ENCODE results near the gene IDH3G.

The IDH3G gene

DNA sequence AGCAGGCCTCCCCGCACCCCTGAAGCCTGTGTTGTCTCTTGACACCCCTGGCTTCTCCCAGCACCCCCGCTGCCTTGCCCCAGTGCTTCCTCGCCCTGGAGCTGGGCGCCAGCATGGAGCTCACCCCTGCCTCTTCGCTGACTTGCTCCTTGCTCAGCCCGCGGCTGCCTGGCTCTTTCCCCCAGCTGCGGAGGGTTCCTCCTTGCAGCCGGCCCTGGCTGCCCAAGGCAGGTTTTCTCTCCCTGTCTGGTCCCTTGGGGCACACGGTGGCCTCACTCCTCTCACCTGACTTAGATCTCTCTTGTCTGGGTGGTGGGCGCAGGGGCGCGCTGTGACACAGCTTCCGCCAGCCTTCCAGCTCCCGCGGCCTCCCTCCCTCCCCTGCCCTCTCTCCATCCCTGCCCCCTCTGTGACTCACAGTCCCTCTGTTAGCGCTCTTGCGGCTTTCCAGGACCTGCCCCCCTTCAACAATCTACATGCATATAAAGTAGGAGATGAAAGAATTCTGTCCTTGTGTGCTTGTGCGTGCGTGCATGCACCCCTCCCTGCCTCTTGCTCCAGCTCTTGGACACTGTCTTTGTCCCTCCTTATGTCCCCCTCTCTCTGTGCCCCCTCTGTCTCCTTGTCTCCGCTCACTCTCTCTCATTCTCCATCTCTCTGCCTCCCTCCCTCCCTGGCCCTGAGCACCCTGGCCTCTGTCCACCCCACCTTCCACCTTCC lies 27.9 kb downstream of the IDH3G start:
- no peak overlapping the region for H3K4me2 ChIP-seq (ENCODE audit: low read length)
- no peak overlapping the region for H2AFZ ChIP-seq
- H3K27me3 ChIP-seq (ENCODE audit: control insufficient read depth, insufficient read depth, low read length), result no peaks in the 10 kb centered on the region
- no peaks in the 10 kb centered on the region for H3K9me3 ChIP-seq (ENCODE audit: control insufficient read depth, low read length)
- no peak overlapping the region for H3K4me3 ChIP-seq (ENCODE audit: low read depth, low read length)
- no peak overlapping the region for H3K27ac ChIP-seq
- H3K4me1 ChIP-seq, result no peaks in the 10 kb centered on the region
- H3K9ac ChIP-seq, result no peak overlapping the region
- TF ChIP-seq, protein P1, sequence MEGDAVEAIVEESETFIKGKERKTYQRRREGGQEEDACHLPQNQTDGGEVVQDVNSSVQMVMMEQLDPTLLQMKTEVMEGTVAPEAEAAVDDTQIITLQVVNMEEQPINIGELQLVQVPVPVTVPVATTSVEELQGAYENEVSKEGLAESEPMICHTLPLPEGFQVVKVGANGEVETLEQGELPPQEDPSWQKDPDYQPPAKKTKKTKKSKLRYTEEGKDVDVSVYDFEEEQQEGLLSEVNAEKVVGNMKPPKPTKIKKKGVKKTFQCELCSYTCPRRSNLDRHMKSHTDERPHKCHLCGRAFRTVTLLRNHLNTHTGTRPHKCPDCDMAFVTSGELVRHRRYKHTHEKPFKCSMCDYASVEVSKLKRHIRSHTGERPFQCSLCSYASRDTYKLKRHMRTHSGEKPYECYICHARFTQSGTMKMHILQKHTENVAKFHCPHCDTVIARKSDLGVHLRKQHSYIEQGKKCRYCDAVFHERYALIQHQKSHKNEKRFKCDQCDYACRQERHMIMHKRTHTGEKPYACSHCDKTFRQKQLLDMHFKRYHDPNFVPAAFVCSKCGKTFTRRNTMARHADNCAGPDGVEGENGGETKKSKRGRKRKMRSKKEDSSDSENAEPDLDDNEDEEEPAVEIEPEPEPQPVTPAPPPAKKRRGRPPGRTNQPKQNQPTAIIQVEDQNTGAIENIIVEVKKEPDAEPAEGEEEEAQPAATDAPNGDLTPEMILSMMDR (IDR thresholded peaks at IDR 0.05), result no peak
- H3K36me3 ChIP-seq (ENCODE audit: control insufficient read depth, insufficient read depth, low read length), result no peaks in the 10 kb centered on the region
- no peaks in the 10 kb centered on the region for H3K79me2 ChIP-seq

- Histone ChIP-seq H3K36me3 (ENCODE audit: control insufficient read depth, insufficient read depth, low read length) (no peaks in the 10 kb centered on the region), H3K9me3 (ENCODE audit: control insufficient read depth, low read length) (no peaks in the 10 kb centered on the region), H2AFZ (no peak overlapping the region), H3K4me3 (ENCODE audit: low read depth, low read length) (no peak overlapping the region), H3K27ac (no peak overlapping the region), H3K79me2 (no peaks in the 10 kb centered on the region), H3K9ac (no peak overlapping the region), H3K4me2 (ENCODE audit: low read length) (no peak overlapping the region), H3K27me3 (ENCODE audit: control insufficient read depth, insufficient read depth, low read length) (no peaks in the 10 kb centered on the region), H3K4me1 (no peaks in the 10 kb centered on the region)
- TF ChIP-seq, protein P1 (IDR thresholded peaks at IDR 0.05), result no peak
These were observed 28.8 kb downstream of the IDH3G start for GRCh38 chrX:153765138-153766079.

GRCh38 chrX:153764786-153765137 lies 29.4 kb downstream of the IDH3G start:
- Histone ChIP-seq H3K27me3 (ENCODE audit: control insufficient read depth, insufficient read depth, low read length) (no peaks in the 10 kb centered on the region), H3K9ac (no peak overlapping the region), H3K4me3 (ENCODE audit: low read depth, low read length) (no peak overlapping the region), H3K79me2 (no peaks in the 10 kb centered on the region), H3K9me3 (ENCODE audit: control insufficient read depth, low read length) (no peaks in the 10 kb centered on the region), H3K4me1 (no peaks in the 10 kb centered on the region), H3K36me3 (ENCODE audit: control insufficient read depth, insufficient read depth, low read length) (no peaks in the 10 kb centered on the region), H3K4me2 (ENCODE audit: low read length) (no peak overlapping the region), H3K27ac (no peak overlapping the region), H2AFZ (no peak overlapping the region)
- TF ChIP-seq, protein P1 (IDR thresholded peaks at IDR 0.05), result no peak

GRCh38 chrX:153763989-153764755 lies 30.0 kb downstream of the IDH3G start, which contains the start of gene PLXNB3:
TSS of gene PLXNB3 (plus strand) at chrX:153764249. CDS start at chrX:153765536, 1,287 bp downstream.
- TF ChIP-seq, protein P1 (IDR thresholded peaks at IDR 0.05), result peak; percentile 86
- H3K4me1 ChIP-seq, result no peaks in the 10 kb centered on the region
- H3K4me2 ChIP-seq (ENCODE audit: low read length), result no peak within 1 kb of the TSS
- H3K4me3 ChIP-seq (ENCODE audit: low read depth, low read length), result no peak within 1 kb of the TSS
- H3K27me3 ChIP-seq (ENCODE audit: control insufficient read depth, insufficient read depth, low read length), result no peaks in the 10 kb centered on the region
- no peaks in the 10 kb centered on the region for H3K9me3 ChIP-seq (ENCODE audit: control insufficient read depth, low read length)
- H3K79me2 ChIP-seq, result no peaks in the 10 kb centered on the region
- no peak within 1 kb of the TSS for H3K27ac ChIP-seq
- no peak within 1 kb of the TSS for H2AFZ ChIP-seq
- no peaks in the 10 kb centered on the region for H3K36me3 ChIP-seq (ENCODE audit: control insufficient read depth, insufficient read depth, low read length)
- H3K9ac ChIP-seq, result no peak within 1 kb of the TSS
